Neuronal stem cell (in vitro differentiated cells): ENCODE measurements around the gene PRKG2.

Experiments
- DNase-seq: peaks from one replicate; pipeline ENCODE4 v3.0.0-alpha.2; 2013; ENCODE audit warnings: low spot score
- H2AFZ ChIP-seq: one replicate; pipeline ENCODE4 v1.6.1; 2013; ENCODE audit warnings: mild to moderate bottlenecking, low read length, inconsistent platforms
- H2AK5ac ChIP-seq: 2 replicates; pipeline ENCODE4 v1.6.1; 2013; ENCODE audit warnings: low read depth, mild to moderate bottlenecking, inconsistent platforms, low read length, moderate library complexity, mixed read lengths
- H2BK120ac ChIP-seq: 2 replicates; pipeline ENCODE4 v1.6.1; 2013; ENCODE audit warnings: low read depth, mild to moderate bottlenecking, inconsistent platforms, low read length, moderate library complexity, mixed read lengths
- H2BK12ac ChIP-seq: one replicate; pipeline ENCODE4 v1.6.1; 2013; ENCODE audit warnings: low read length, inconsistent platforms
- H2BK15ac ChIP-seq: 2 replicates; pipeline ENCODE4 v1.6.1; 2013; ENCODE audit warnings: mild to moderate bottlenecking, low read length, inconsistent platforms, mixed read lengths
- H2BK5ac ChIP-seq: one replicate; pipeline ENCODE4 v1.6.1; 2013; ENCODE audit warnings: inconsistent platforms, mild to moderate bottlenecking, low read length, moderate library complexity
- H3K14ac ChIP-seq: one replicate; pipeline ENCODE4 v1.6.1; 2013; ENCODE audit warnings: low read length, inconsistent platforms
- H3K18ac ChIP-seq: 2 replicates; pipeline ENCODE4 v1.6.1; 2013; ENCODE audit warnings: low read length, inconsistent platforms
- H3K23ac ChIP-seq: 2 replicates; pipeline ENCODE4 v1.6.1; 2013; ENCODE audit warnings: low read depth, mild to moderate bottlenecking, mixed read lengths, low read length, inconsistent platforms; ENCODE audit not compliant: poor library complexity
- H3K27ac ChIP-seq: replicated peaks from 3 replicates; pipeline ENCODE4 v1.5.1; 2013; ENCODE audit warnings: low read length, inconsistent platforms
- H3K27me3 ChIP-seq, 3 experiments: 2 replicates each; pipeline ENCODE4 v1.6.1; 2013; ENCODE audit warnings: low read length in 3 of 3, mild to moderate bottlenecking in 2 of 3, inconsistent platforms in 1 of 3, low read depth in 1 of 3, mixed read lengths in 1 of 3, moderate library complexity in 1 of 3; ENCODE audit not compliant: control insufficient read depth in 3 of 3, insufficient read depth in 3 of 3
- H3K36me3 ChIP-seq, 2 donors: replicated peaks in 1 of 2; 2 replicates each; pipeline ENCODE4 v1.6.1; 2013; ENCODE audit warnings: low read length in 2 of 2; ENCODE audit not compliant: control insufficient read depth in 2 of 2, insufficient read depth in 2 of 2
- H3K4ac ChIP-seq: 2 replicates; pipeline ENCODE4 v1.6.1; 2013; ENCODE audit warnings: inconsistent platforms, mild to moderate bottlenecking, low read length, moderate library complexity
- H3K4me1 ChIP-seq, 2 donors: 1 replicate in 1 of 2; 2 replicates in 1 of 2; pipeline ENCODE4 v1.6.1; 2013; ENCODE audit warnings: low read length in 2 of 2, low read depth in 1 of 2; ENCODE audit not compliant: control insufficient read depth in 2 of 2, insufficient read depth in 1 of 2
- H3K4me2 ChIP-seq: one replicate; pipeline ENCODE4 v1.6.1; 2013; ENCODE audit warnings: mild to moderate bottlenecking, low read length, inconsistent platforms; ENCODE audit not compliant: insufficient read depth, poor library complexity, severe bottlenecking
- H3K4me3 ChIP-seq, 2 donors: 2 replicates each; pipeline ENCODE4 v1.5.1; 2013; ENCODE audit warnings: low read length in 2 of 2, mild to moderate bottlenecking in 2 of 2, inconsistent platforms in 1 of 2, moderate library complexity in 1 of 2
- H3K79me1 ChIP-seq: one replicate; pipeline ENCODE4 v1.6.1; 2013; ENCODE audit warnings: low read depth, mild to moderate bottlenecking, inconsistent platforms, low read length, moderate library complexity
- H3K9ac ChIP-seq: one replicate; pipeline ENCODE4 v1.6.1; 2013; ENCODE audit warnings: mild to moderate bottlenecking, low read depth, low read length, inconsistent platforms; ENCODE audit not compliant: poor library complexity
- H3K9me3 ChIP-seq, 2 donors: replicated peaks in 1 of 2; 2 replicates each; pipeline versions ENCODE3 to v1.6.1; 2013; ENCODE audit warnings: low read length in 2 of 2, mild to moderate bottlenecking in 2 of 2, inconsistent platforms in 1 of 2, low read depth in 1 of 2, mixed read lengths in 1 of 2, moderate library complexity in 1 of 2; ENCODE audit not compliant: control insufficient read depth in 2 of 2, insufficient read depth in 1 of 2
- H4K8ac ChIP-seq: one replicate; pipeline ENCODE4 v1.6.1; 2013; ENCODE audit warnings: low read depth, mild to moderate bottlenecking, inconsistent platforms, low read length, moderate library complexity
- H4K91ac ChIP-seq: one replicate; pipeline ENCODE4 v1.6.1; 2013; ENCODE audit warnings: low read length, low read depth, mild to moderate bottlenecking, inconsistent platforms; ENCODE audit not compliant: poor library complexity
- WGBS, 2 donors: extraction: QIAGEN DNeasy Blood & Tissue Kit; methylation state at CpG; one replicate each; pipeline ENCODE4 v1.1.7; 2013; ENCODE audit warnings: missing lambda C conversion rate in 2 of 2, mixed read lengths in 1 of 2; ENCODE audit not compliant: insufficient read length in 2 of 2, insufficient replicate concordance in 1 of 2; ENCODE audit errors: extremely low coverage in 2 of 2; 5-methylcytosine and 5-hydroxymethylcytosine counted together

PRKG2 gene

DNA sequence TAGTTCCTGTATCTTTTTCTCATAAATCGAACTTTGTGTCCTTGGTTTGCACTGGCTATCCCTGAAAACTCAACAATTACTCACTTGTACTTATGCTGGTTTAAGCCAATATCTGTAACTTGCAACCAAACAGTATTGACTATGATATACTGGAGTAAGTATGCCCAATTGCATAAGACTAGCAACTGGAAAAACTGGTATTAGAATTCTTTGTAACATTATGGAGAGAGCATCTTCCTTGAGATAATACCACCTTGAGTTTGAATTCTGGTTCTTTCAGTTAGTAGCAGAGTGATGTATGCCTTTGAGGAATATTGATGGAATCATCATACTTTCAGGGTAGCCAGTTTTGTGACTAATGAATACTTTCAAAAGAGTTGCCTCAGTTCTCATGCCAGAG is 156.4 kb downstream of the PRKG2 start:
- no peak overlapping the region for H2BK12ac ChIP-seq
- H3K9ac ChIP-seq, result no peak overlapping the region
- no peak overlapping the region for H3K18ac ChIP-seq
- H3K14ac ChIP-seq, result no peak overlapping the region
- H3K27ac ChIP-seq, result no peak overlapping the region
- no peaks in the 10 kb centered on the region for H3K4me1 ChIP-seq
- H2BK120ac ChIP-seq, result no peak overlapping the region
- H2BK5ac ChIP-seq, result no peak overlapping the region
- H3K4me3 ChIP-seq, result no peak overlapping the region
- no peaks in the 10 kb centered on the region for H3K9me3 ChIP-seq
- H4K91ac ChIP-seq, result no peak overlapping the region
- no peaks in the 10 kb centered on the region for H3K79me1 ChIP-seq
- no peak overlapping the region for H2BK15ac ChIP-seq
- WGBS, 2 donors, result no CpG with 5 or more reads among the region's 1 CpG
- H2AK5ac ChIP-seq, result no peak overlapping the region
- no peak overlapping the region for H3K4me2 ChIP-seq
- H4K8ac ChIP-seq, result no peak overlapping the region
- no peaks in the 10 kb centered on the region for H3K27me3 ChIP-seq
- H3K36me3 ChIP-seq, result no peaks in the 10 kb centered on the region
- DNase-seq, result no peak
- no peak overlapping the region for H3K4ac ChIP-seq
- no peak overlapping the region for H3K23ac ChIP-seq
- H2AFZ ChIP-seq, result no peak overlapping the region

DNA sequence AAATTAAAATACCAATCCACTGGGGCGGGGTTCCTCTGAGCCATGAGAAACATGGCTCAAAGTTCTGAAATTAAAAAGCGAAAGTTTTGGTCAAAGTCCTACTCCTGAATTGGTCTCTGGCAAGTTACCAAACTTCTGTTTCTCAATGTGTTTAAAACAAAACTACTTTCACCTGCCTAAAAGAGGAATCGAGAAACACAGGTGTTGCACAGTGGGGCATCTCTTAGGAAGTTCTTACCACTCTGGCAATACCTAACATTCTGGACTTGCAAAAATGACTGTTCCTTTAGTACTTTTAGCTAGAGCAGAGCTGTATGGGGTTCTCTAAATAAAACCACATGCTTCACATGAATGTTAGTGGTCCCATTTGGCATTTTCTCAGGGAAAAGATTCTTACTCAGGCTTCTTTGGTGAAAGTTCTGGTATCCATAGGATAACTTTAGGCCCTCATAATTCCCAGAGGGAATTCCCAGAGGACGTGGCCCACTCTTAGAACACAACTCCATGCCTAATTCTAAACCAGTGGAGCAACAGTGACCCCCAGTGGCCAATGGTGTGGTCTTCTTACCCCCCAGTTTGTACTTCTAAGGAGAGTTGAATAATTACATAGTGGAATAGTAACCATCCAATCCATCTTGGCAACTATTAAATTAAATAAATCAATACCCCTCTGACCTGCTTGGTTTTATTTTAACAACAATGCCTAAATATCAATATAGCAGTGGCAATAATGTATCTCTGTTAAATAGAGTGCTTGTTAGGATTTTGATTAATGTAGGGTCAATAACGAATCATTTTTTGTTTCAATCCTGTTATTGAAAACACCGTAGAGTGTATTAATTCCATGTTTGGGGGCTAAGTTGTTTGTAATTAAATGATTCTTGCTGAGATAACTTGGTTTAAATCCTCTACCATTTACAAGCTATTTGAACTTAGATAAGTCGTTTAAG is 162.6 kb downstream of the PRKG2 start:
- H3K9me3 ChIP-seq, result no peaks in the 10 kb centered on the region
- no peak overlapping the region for H3K23ac ChIP-seq
- no peak overlapping the region for H4K8ac ChIP-seq
- DNase-seq, result peak; percentile 84
- no peaks in the 10 kb centered on the region for H3K79me1 ChIP-seq
- H3K4me3 ChIP-seq, result no peak overlapping the region
- H3K27ac ChIP-seq, result no peak overlapping the region
- no peak overlapping the region for H3K14ac ChIP-seq
- H3K9ac ChIP-seq, result no peak overlapping the region
- no peak overlapping the region for H2BK120ac ChIP-seq
- H2BK15ac ChIP-seq, result no peak overlapping the region
- H3K27me3 ChIP-seq, result no peaks in the 10 kb centered on the region
- H3K4me1 ChIP-seq, result peaks cover 0 to 2% of the 10 kb centered on the region in 2 donors
- no peak overlapping the region for H3K4me2 ChIP-seq
- H3K18ac ChIP-seq, result no peak overlapping the region
- H3K4ac ChIP-seq, result no peak overlapping the region
- no peak overlapping the region for H4K91ac ChIP-seq
- H2AFZ ChIP-seq, result no peak overlapping the region
- no peak overlapping the region for H2AK5ac ChIP-seq
- no CpG with 5 or more reads among the region's 7 CpGs for WGBS, 2 donors
- no peak overlapping the region for H2BK12ac ChIP-seq
- no peak overlapping the region for H2BK5ac ChIP-seq
- no peaks in the 10 kb centered on the region for H3K36me3 ChIP-seq

DNA sequence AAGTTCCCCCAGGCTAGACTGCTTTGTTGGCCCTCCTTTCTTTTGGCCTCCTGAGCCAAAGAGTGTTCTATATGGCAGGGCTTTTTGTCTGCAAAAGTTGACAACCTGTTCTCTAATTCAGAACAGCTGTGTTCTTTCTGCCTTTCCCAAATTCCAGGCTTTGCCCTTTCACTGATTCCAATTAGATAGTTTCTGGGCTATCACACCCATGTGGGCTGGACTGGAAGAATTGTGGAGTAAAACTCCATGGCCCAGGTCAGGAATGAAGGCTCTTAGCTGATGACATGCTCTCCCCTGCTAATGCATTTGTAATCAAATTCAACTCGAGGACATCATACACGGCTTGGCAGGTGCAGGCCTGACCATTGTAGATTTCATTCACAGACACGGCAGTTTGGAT is 165.1 kb downstream of the PRKG2 start:
- Histone ChIP-seq H4K91ac (no peak overlapping the region), H3K4me2 (no peak overlapping the region), H2BK5ac (no peak overlapping the region), H3K4me3 (no peak overlapping the region), H3K4me1 (peaks cover 0 to 2% of the 10 kb centered on the region in 2 donors), H3K27ac (no peak overlapping the region), H4K8ac (no peak overlapping the region), H2AFZ (no peak overlapping the region), H2AK5ac (no peak overlapping the region), H3K79me1 (no peaks in the 10 kb centered on the region), H3K14ac (no peak overlapping the region), H3K18ac (no peak overlapping the region), H3K27me3 (no peaks in the 10 kb centered on the region), H3K9ac (no peak overlapping the region), H3K9me3 (no peaks in the 10 kb centered on the region), H3K23ac (no peak overlapping the region), H2BK120ac (no peak overlapping the region), H2BK15ac (no peak overlapping the region), H3K36me3 (no peaks in the 10 kb centered on the region), H2BK12ac (no peak overlapping the region), H3K4ac (no peak overlapping the region)
- no CpG with 5 or more reads among the region's 3 CpGs for WGBS, 2 donors
- no peak for DNase-seq

DNA sequence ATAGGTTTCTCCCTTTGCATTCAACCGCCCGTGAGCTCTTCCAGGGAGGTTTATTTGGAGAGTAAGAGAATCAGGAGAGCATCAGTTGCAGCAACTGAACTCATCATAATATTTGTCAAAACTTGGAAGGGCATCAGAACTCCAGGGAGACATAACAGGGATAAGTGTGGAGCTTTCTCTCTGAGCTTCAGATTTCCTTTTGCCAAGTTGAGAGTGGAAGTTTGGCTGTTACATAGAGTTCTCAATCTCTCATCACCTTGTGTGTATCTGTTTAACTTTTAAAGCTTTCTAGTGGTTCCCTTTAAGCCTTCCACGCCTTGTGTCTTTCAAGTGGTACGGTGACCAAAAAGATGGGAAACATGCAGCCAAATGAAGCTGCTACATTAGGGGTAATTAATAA is 165.7 kb downstream of the PRKG2 start:
- Histone ChIP-seq H2BK120ac (no peak overlapping the region), H3K27ac (no peak overlapping the region), H4K91ac (no peak overlapping the region), H3K4me3 (no peak overlapping the region), H2BK15ac (no peak overlapping the region), H3K4me1 (peaks cover 0 to 2% of the 10 kb centered on the region in 2 donors), H3K18ac (no peak overlapping the region), H3K4me2 (no peak overlapping the region), H4K8ac (no peak overlapping the region), H2BK5ac (no peak overlapping the region), H3K14ac (no peak overlapping the region), H3K23ac (no peak overlapping the region), H3K36me3 (no peaks in the 10 kb centered on the region), H3K79me1 (no peaks in the 10 kb centered on the region), H2AFZ (no peak overlapping the region), H3K9me3 (no peaks in the 10 kb centered on the region), H3K27me3 (no peaks in the 10 kb centered on the region), H3K9ac (no peak overlapping the region), H2AK5ac (no peak overlapping the region), H2BK12ac (no peak overlapping the region), H3K4ac (no peak overlapping the region)
- no CpG with 5 or more reads among the region's 4 CpGs for WGBS, 2 donors
- no peak for DNase-seq
